ENCODE measurements around the gene SRD5A1.

GRCh38 chr5:6601271-6601670 lies 32.0 kb upstream of the SRD5A1 start:
- TF ChIP-seq CTCF (IDR thresholded peaks at IDR 0.05) (no peak), EP300 (IDR thresholded peaks at IDR 0.05; ENCODE audit: low read depth) (no peak), POLR2AphosphoS5 (IDR thresholded peaks at IDR 0.05) (no peak)

Data from transverse colon (tissue), 4 donors.